ENCODE data around the gene EPS8.
"Not testable (repeated sequence)": the region's sequence is repeated elsewhere in the genome, so short reads cannot be mapped to it uniquely, and the experiment has no call there.

EPS8 gene

GRCh38 chr12:15629761-15630160 lies 159.4 kb downstream of the EPS8 start:
- no peak for DNase-seq (ENCODE audit: low spot score)
- no peak for TF ChIP-seq CTCF (IDR thresholded peaks at IDR 0.05; ENCODE audit: extremely low read depth, missing control alignments)

- peak; percentile 8 for DNase-seq (ENCODE audit: low spot score)
- no peak for TF ChIP-seq CTCF (IDR thresholded peaks at IDR 0.05; ENCODE audit: extremely low read depth, missing control alignments)
These were observed 160.1 kb downstream of the EPS8 start for GRCh38 chr12:15629108-15629507.

GRCh38 chr12:15627995-15628945 lies 160.9 kb downstream of the EPS8 start:
- no peak for TF ChIP-seq CTCF (IDR thresholded peaks at IDR 0.05; ENCODE audit: extremely low read depth, missing control alignments)

GRCh38 chr12:15625075-15625474 lies 164.1 kb downstream of the EPS8 start:
- no peak for TF ChIP-seq CTCF (IDR thresholded peaks at IDR 0.05; ENCODE audit: extremely low read depth, missing control alignments)
- DNase-seq (ENCODE audit: low spot score), result no peak

More at GRCh38 chr12:15627995-15628945, 160.9 kb downstream of the EPS8 start:
- no peak for DNase-seq (ENCODE audit: low spot score)

- TF ChIP-seq CTCF (IDR thresholded peaks at IDR 0.05; ENCODE audit: extremely low read depth, missing control alignments), result no peak
- DNase-seq (ENCODE audit: low spot score), result no peak
These were observed 168.2 kb downstream of the EPS8 start for GRCh38 chr12:15620741-15621539.

GRCh38 chr12:15616495-15616894 lies 172.7 kb downstream of the EPS8 start:
- not testable (repeated sequence) for DNase-seq (ENCODE audit: low spot score)

GRCh38 chr12:15613981-15614380 lies 175.2 kb downstream of the EPS8 start:
- no peak for TF ChIP-seq CTCF (IDR thresholded peaks at IDR 0.05; ENCODE audit: extremely low read depth, missing control alignments)
- no peak for DNase-seq (ENCODE audit: low spot score)
